Activated naive CD4-positive, alpha-beta T cell treated with anti-CD3 and anti-CD28 coated beads, Interleukin-2, amount 50 U/mL, for 24 hours (primary cell): Measurements from ENCODE around the gene TBCK.

ENCODE experiments used
- H3K27ac Mint-ChIP-seq: one replicate; pipeline ENCODE4 v1.8.0; 2021; ENCODE audit warnings: mild to moderate bottlenecking, mixed read lengths
- H3K27me3 Mint-ChIP-seq: one replicate; pipeline ENCODE4 v1.8.0; 2021; ENCODE audit warnings: mixed read lengths
- H3K36me3 Mint-ChIP-seq: one replicate; pipeline ENCODE4 v1.8.0; 2021; ENCODE audit warnings: mixed read lengths
- H3K4me1 Mint-ChIP-seq: one replicate; pipeline ENCODE4 v1.8.0; 2021; ENCODE audit warnings: mixed read lengths
- H3K4me3 Mint-ChIP-seq: one replicate; pipeline ENCODE4 v1.8.0; 2021; ENCODE audit warnings: mild to moderate bottlenecking, mixed read lengths
- H3K9me3 Mint-ChIP-seq: one replicate; pipeline ENCODE4 v1.8.0; 2021; ENCODE audit warnings: mixed read lengths

The TBCK gene

GRCh38 chr4:106092361-106093040 lies 223.5 kb downstream of the TBCK start:
- H3K27me3 Mint-ChIP-seq = no peaks in the 10 kb centered on the region
- H3K4me3 Mint-ChIP-seq = no peak overlapping the region
- H3K36me3 Mint-ChIP-seq = peaks cover 75% of the 10 kb centered on the region
- H3K4me1 Mint-ChIP-seq = no peaks in the 10 kb centered on the region
- peaks cover 8% of the 10 kb centered on the region for H3K9me3 Mint-ChIP-seq
- H3K27ac Mint-ChIP-seq = no peak overlapping the region

- no peak overlapping the region for H3K4me3 Mint-ChIP-seq
- no peaks in the 10 kb centered on the region for H3K4me1 Mint-ChIP-seq
- no peaks in the 10 kb centered on the region for H3K27me3 Mint-ChIP-seq
- H3K36me3 Mint-ChIP-seq = peaks cover 79% of the 10 kb centered on the region
- peaks cover 14% of the 10 kb centered on the region for H3K9me3 Mint-ChIP-seq
- H3K27ac Mint-ChIP-seq = no peak overlapping the region
Observed at GRCh38 chr4:106090826-106091225, 225.2 kb downstream of the TBCK start.

- H3K27me3 Mint-ChIP-seq = no peaks in the 10 kb centered on the region
- peaks cover 85% of the 10 kb centered on the region for H3K36me3 Mint-ChIP-seq
- H3K4me3 Mint-ChIP-seq = no peak overlapping the region
- no peaks in the 10 kb centered on the region for H3K4me1 Mint-ChIP-seq
- H3K27ac Mint-ChIP-seq = no peak overlapping the region
- peaks cover 39% of the 10 kb centered on the region for H3K9me3 Mint-ChIP-seq
Observed at GRCh38 chr4:106083065-106083464, 232.9 kb downstream of the TBCK start.

GRCh38 chr4:106080376-106080775 lies 235.6 kb downstream of the TBCK start:
- H3K9me3 Mint-ChIP-seq = peaks cover 42% of the 10 kb centered on the region
- no peaks in the 10 kb centered on the region for H3K27me3 Mint-ChIP-seq
- no peaks in the 10 kb centered on the region for H3K4me1 Mint-ChIP-seq
- H3K36me3 Mint-ChIP-seq = peaks cover 82% of the 10 kb centered on the region
- no peak overlapping the region for H3K27ac Mint-ChIP-seq
- H3K4me3 Mint-ChIP-seq = no peak overlapping the region

GRCh38 chr4:106079616-106080015 lies 236.4 kb downstream of the TBCK start:
- peaks cover 48% of the 10 kb centered on the region for H3K9me3 Mint-ChIP-seq
- H3K4me1 Mint-ChIP-seq = no peaks in the 10 kb centered on the region
- H3K27ac Mint-ChIP-seq = no peak overlapping the region
- no peak overlapping the region for H3K4me3 Mint-ChIP-seq
- no peaks in the 10 kb centered on the region for H3K27me3 Mint-ChIP-seq
- peaks cover 82% of the 10 kb centered on the region for H3K36me3 Mint-ChIP-seq

- Mint-ChIP-seq H3K27ac (no peak overlapping the region), H3K4me1 (no peaks in the 10 kb centered on the region), H3K27me3 (no peaks in the 10 kb centered on the region), H3K9me3 (no peaks in the 10 kb centered on the region), H3K36me3 (peaks cover 12% of the 10 kb centered on the region), H3K4me3 (no peak overlapping the region)
Observed at GRCh38 chr4:106065018-106065417, 251.0 kb downstream of the TBCK start.

GRCh38 chr4:106063009-106063408 lies 253.0 kb downstream of the TBCK start:
- Mint-ChIP-seq H3K9me3 (peaks cover 6% of the 10 kb centered on the region), H3K4me3 (no peak overlapping the region), H3K4me1 (no peaks in the 10 kb centered on the region), H3K36me3 (peaks cover 16% of the 10 kb centered on the region), H3K27me3 (no peaks in the 10 kb centered on the region), H3K27ac (no peak overlapping the region)

- no peak overlapping the region for H3K27ac Mint-ChIP-seq
- no peaks in the 10 kb centered on the region for H3K27me3 Mint-ChIP-seq
- H3K4me3 Mint-ChIP-seq = no peak overlapping the region
- no peaks in the 10 kb centered on the region for H3K4me1 Mint-ChIP-seq
- peaks cover 18% of the 10 kb centered on the region for H3K36me3 Mint-ChIP-seq
- peaks cover 6% of the 10 kb centered on the region for H3K9me3 Mint-ChIP-seq
Observed at GRCh38 chr4:106062452-106062875, 253.5 kb downstream of the TBCK start.

GRCh38 chr4:106058921-106059320 lies 257.1 kb downstream of the TBCK start:
- Mint-ChIP-seq H3K9me3 (peaks cover 6% of the 10 kb centered on the region), H3K36me3 (peaks cover 13% of the 10 kb centered on the region), H3K4me1 (no peaks in the 10 kb centered on the region), H3K27me3 (no peaks in the 10 kb centered on the region), H3K4me3 (no peak overlapping the region), H3K27ac (no peak overlapping the region)

- Mint-ChIP-seq H3K27ac (no peak overlapping the region), H3K4me3 (no peak overlapping the region), H3K4me1 (no peaks in the 10 kb centered on the region), H3K27me3 (no peaks in the 10 kb centered on the region), H3K9me3 (peaks cover 6% of the 10 kb centered on the region), H3K36me3 (peaks cover 11% of the 10 kb centered on the region)
Observed at GRCh38 chr4:106056914-106057313, 259.1 kb downstream of the TBCK start.

GRCh38 chr4:106051514-106051913 lies 264.5 kb downstream of the TBCK start:
- Mint-ChIP-seq H3K27ac (no peak overlapping the region), H3K4me1 (no peaks in the 10 kb centered on the region), H3K4me3 (no peak overlapping the region), H3K36me3 (peaks cover 7% of the 10 kb centered on the region), H3K27me3 (no peaks in the 10 kb centered on the region), H3K9me3 (no peaks in the 10 kb centered on the region)

- H3K36me3 Mint-ChIP-seq = peaks cover 13% of the 10 kb centered on the region
- no peak overlapping the region for H3K27ac Mint-ChIP-seq
- H3K9me3 Mint-ChIP-seq = no peaks in the 10 kb centered on the region
Observed at GRCh38 chr4:106049490-106049889, 266.5 kb downstream of the TBCK start.

GRCh38 chr4:106048250-106048971 lies 267.6 kb downstream of the TBCK start:
- Mint-ChIP-seq H3K4me3 (no peak overlapping the region), H3K27ac (no peak overlapping the region), H3K27me3 (no peaks in the 10 kb centered on the region), H3K9me3 (no peaks in the 10 kb centered on the region), H3K4me1 (no peaks in the 10 kb centered on the region), H3K36me3 (peaks cover 13% of the 10 kb centered on the region)

More at GRCh38 chr4:106049490-106049889, 266.5 kb downstream of the TBCK start:
- H3K4me1 Mint-ChIP-seq = no peaks in the 10 kb centered on the region
- no peaks in the 10 kb centered on the region for H3K27me3 Mint-ChIP-seq
- H3K4me3 Mint-ChIP-seq = no peak overlapping the region

- no peaks in the 10 kb centered on the region for H3K27me3 Mint-ChIP-seq
- no peaks in the 10 kb centered on the region for H3K9me3 Mint-ChIP-seq
- H3K4me3 Mint-ChIP-seq = no peak overlapping the region
- H3K36me3 Mint-ChIP-seq = peaks cover 13% of the 10 kb centered on the region
- no peak overlapping the region for H3K27ac Mint-ChIP-seq
- no peaks in the 10 kb centered on the region for H3K4me1 Mint-ChIP-seq
Observed at GRCh38 chr4:106046083-106046482, 269.9 kb downstream of the TBCK start.

- peaks cover 5% of the 10 kb centered on the region for H3K36me3 Mint-ChIP-seq
- H3K27me3 Mint-ChIP-seq = no peaks in the 10 kb centered on the region
- H3K9me3 Mint-ChIP-seq = no peaks in the 10 kb centered on the region
- H3K4me3 Mint-ChIP-seq = no peak overlapping the region
- H3K4me1 Mint-ChIP-seq = no peaks in the 10 kb centered on the region
- no peak overlapping the region for H3K27ac Mint-ChIP-seq
Observed at GRCh38 chr4:106041294-106042002, 274.6 kb downstream of the TBCK start.

GRCh38 chr4:106039796-106040195 lies 276.2 kb downstream of the TBCK start:
- Mint-ChIP-seq H3K9me3 (no peaks in the 10 kb centered on the region), H3K4me1 (no peaks in the 10 kb centered on the region), H3K27me3 (peaks cover 2% of the 10 kb centered on the region), H3K36me3 (no peaks in the 10 kb centered on the region), H3K4me3 (no peak overlapping the region), H3K27ac (no peak overlapping the region)
